ENCODE data around the gene LCN6. TPM values are rescaled to one million over a fixed set of nuclear protein-coding genes. Genes with fewer than 3 reads are reported as not detected.

The LCN6 gene, protein sequence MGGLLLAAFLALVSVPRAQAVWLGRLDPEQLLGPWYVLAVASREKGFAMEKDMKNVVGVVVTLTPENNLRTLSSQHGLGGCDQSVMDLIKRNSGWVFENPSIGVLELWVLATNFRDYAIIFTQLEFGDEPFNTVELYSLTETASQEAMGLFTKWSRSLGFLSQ
- not detected in 5 replicates for total RNA-seq (2022; extraction: Qiagen RNA extraction; ENCODE audit: low read depth)

DNA sequence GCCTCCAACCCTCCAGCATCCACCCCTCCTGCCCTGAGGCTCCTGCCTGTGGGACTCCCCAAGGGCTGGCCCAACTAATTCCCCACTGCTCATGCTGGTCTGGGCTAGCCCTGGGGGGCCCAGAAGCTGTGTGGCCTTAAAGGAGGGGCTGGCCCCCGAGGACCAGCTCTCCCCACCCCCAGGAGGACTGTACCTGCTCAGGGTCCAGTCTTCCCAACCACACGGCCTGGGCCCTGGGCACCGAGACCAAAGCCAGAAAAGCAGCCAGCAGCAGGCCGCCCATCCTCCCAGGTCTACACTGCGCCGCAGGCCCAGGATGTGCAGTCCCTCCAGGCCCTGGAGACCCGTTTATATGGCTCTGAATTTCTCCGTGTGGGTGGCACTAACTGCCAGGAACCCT, at the start of gene LCN6:
Gene LCN6 (minus strand): TSS at position 325 of the 400 bp plus-strand sequence. CDS start 42 bp downstream, at position 283.

DNA sequence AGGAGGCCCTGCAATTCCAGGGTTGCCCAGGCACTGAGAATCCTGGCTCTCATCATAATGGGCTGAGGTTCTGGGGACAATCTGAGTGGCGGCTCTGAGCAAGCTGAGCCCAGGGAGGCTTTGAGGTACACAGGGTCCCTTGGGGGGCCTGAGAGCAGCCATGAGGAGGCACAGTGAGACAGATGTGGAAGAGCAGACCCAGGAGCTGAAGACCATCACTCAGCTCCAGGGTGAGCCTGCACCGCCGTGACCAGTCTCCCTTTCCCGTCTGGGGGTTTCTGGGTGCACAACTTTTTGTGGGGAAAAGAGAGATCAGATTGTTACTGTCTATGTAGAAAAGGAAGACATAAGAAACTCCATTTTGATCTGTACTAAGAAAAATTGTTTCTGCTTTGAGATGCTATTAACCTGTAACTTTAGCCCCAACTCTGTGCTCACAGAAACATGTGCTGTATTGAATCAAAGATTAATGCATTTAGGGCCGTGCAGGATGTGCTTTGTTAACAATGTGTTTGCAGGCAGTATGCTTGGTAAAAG, 48.0 kb upstream of the LCN6 start, which contains the start of gene CCDC183:
Gene CCDC183 (plus strand): TSS at position 101 of the 537 bp plus-strand sequence. CDS start 60 bp downstream, at position 161.

DNA sequence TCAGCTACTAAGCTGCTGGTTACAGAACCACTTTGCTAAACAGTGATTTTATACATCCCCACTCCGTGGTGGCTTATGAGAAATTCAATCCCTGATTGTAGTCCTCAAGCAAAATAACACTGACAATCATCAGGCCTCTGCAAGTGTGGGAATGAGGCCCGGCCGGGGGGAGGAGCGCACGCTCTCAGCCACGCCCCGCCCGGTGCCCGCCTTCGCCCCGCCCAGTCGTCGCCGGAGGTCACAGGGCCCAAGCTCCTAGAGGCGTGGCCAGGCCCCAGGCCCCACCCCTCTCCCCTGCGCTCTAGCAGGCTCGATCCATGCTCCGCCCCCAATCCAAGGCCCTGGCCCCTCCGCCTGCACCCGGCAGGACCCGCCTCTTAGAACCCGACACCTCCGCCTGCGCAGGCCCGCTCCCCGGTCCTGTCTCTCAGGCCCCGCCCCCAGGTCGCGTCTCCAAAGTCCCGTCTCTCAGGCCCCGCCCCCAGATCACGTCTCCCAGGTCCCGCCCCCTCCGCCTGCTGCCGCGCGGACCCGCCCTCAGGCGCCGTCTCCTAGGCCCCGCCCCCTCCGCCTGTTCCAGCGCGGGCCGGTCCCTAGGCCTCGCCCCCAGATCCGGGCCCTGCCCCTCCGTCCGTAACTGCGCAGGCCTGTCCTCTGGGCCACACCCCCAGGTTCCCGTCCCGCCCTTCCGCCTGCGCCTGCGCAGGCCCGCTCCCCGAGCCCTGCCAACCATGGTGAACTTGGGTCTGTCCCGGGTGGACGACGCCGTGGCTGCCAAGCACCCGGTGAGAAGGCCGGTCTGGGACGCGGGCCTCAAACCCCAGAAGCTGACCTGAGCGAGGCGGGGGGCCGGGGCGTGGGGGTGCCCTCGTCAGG, 42.6 kb upstream of the LCN6 start, which contains the start of gene TMEM141:
Gene TMEM141 (plus strand): TSS at position 705 of the 876 bp plus-strand sequence. CDS start 27 bp downstream, at position 732.

DNA sequence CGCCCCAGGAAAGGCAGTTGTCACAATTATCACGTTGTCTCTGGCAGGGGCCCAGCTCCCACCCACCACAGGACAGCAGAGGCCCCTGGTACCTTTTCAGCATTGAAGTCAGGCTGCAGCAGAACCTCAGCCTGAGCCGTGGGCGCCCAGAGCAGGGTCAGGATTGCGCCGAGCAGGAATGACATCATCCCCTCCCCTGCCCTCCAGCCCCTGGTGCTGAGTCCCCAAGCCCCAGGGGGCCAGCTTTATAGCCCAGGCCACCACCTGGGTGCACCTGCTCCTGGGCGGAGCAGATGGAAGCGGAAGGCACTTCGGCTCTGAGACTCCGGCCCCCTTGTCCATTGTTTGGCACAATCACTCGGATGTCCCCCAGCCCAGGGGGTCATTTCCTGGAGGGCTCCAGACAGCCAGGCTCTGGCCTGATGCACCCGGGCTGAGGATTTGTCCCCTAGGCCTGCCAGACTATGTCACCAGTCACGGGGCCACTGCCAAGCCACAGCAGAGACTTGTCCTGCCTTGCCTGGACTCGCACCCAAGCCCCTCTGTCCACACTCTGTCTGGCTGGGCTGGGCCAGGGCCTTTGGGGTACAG, 16.1 kb upstream of the LCN6 start, which contains the start of gene LCN15:
Gene LCN15 (minus strand): TSS at position 218 of the 591 bp plus-strand sequence. CDS start 30 bp downstream, at position 188.

DNA sequence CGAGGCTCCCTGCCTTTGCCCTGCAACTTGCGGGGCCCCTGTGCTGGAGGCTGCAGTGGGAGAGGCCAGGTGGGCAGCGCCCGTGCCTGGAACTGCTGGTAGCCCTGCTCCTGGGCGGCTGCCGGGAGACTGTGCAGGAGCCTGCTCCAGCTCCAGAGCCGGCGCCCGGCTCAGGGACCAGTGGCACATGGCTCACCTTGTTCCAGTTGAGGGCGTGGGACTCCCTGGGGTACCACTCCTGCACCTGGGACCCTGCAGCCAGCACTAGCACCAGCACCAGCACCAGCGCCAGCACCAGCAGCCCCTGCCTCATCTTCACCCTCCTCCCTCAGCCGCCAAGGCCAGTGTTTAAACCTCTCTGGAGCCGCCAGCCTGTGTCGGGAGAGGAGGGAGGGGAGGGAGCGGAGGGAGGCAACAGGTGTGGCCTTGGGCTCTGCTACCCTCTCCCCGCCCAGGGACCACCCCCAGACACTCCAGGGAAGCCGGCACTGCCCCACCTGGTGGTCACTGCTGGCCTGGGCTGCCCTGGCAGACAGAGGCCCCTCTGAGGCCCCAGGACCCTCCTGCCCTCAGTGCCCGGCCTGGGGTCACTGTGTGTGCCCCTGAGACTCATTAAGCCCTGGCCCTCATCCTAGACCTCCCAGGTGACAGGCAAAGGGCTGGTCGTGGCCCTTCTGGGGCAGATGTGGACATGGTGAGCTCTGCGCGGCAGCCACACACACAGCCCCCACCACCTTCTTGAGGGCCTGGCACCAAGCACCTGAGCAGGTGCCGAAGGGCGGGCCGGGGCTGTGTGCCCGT, 5.5 kb downstream of the LCN6 start, which contains the start of gene LCN10:
Gene LCN10 (minus strand): TSS at position 350 of the 801 bp plus-strand sequence. CDS start 37 bp downstream, at position 313.

DNA sequence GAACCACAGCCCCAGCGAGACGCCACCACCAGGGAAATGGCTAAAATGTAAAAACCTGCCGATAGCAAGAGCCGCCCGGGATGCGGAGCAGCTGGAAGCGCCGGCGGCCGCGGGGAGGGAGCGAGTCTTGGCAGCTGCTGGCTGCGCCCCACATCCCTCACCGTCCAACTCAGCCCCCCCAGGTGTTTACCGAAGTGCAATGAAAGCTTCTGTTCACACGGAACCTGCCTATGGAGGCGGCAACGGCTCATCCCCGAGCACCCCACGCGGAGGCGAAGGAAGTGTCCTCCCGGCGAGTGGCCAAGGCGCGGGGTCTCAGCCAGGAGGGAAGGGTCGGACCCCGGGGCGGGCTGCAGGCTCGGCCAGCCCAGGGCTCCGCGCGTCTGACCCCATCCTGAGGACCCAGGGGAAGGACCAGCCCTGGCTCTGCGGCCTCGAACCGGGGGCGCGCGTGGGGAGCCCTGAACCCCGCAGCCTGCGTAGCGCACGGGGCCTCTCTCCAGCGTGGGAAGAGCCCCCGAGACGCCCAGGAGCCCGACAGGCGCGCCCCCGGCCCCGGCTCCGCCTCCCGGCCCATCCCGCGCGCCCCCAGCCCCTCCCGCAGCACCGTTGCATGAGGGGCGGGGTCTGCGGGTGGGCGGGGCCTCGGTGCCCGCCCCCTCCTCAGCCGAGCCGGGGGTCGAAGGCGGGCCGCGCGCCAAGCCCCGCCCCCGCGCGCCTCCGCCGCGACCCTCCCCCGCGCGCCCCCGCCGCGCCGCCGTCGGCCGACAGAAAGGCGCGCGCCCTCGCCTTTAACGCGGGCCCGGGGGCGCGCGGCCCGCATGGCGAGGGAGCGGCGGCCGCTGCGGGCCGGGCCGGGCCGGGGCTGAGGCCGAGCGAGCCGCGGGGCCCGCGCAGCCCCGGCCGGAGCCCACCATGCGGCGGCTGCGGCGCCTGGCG, 36.3 kb downstream of the LCN6 start, which contains the start of gene DIPK1B:
Gene DIPK1B (plus strand): TSS at position 822 of the 939 bp plus-strand sequence. CDS start 94 bp downstream, at position 916.

Other genes with a start within 250 kb of the LCN6 start
- gene NOTCH1, start 202.5 kb downstream of the LCN6 start, total RNA-seq (2022; extraction: Qiagen RNA extraction; ENCODE audit: low read depth): 7.0 to 13.1 TPM (median 10.8 TPM) in 5 replicates
- gene EGFL7, start 85.6 kb downstream of the LCN6 start, total RNA-seq (2022; extraction: Qiagen RNA extraction; ENCODE audit: low read depth): 34.7 to 61.3 TPM (median 53.8 TPM) in 5 replicates
- 69.1 to 126 TPM (median 109 TPM) in 5 replicates for gene AGPAT2, start 61.1 kb downstream of the LCN6 start, total RNA-seq (2022; extraction: Qiagen RNA extraction; ENCODE audit: low read depth)
- gene DIPK1B, start 36.0 kb downstream of the LCN6 start, total RNA-seq (2022; extraction: Qiagen RNA extraction; ENCODE audit: low read depth): 7.3 to 11.1 TPM (median 8.6 TPM) in 5 replicates
- not detected in 5 replicates for gene LCN10, start 5.6 kb downstream of the LCN6 start, total RNA-seq (2022; extraction: Qiagen RNA extraction; ENCODE audit: low read depth)
- not detected in 5 replicates for gene LCN8, start 9.7 kb upstream of the LCN6 start, total RNA-seq (2022; extraction: Qiagen RNA extraction; ENCODE audit: low read depth)
- gene LCN15, start 16.0 kb upstream of the LCN6 start, total RNA-seq (2022; extraction: Qiagen RNA extraction; ENCODE audit: low read depth): not detected in 5 replicates
- gene TMEM141, start 42.8 kb upstream of the LCN6 start, total RNA-seq (2022; extraction: Qiagen RNA extraction; ENCODE audit: low read depth): 55.2 to 72.6 TPM (median 70.2 TPM) in 5 replicates
- 0.28 to 0.49 TPM (median 0.32 TPM) in 5 replicates for gene CCDC183, start 47.8 kb upstream of the LCN6 start, total RNA-seq (2022; extraction: Qiagen RNA extraction; ENCODE audit: low read depth)
- gene RABL6, start 59.4 kb upstream of the LCN6 start, total RNA-seq (2022; extraction: Qiagen RNA extraction; ENCODE audit: low read depth): 62.1 to 91.5 TPM (median 77.2 TPM) in 5 replicates
- 3.1 to 4.4 TPM (median 4.0 TPM) in 5 replicates for gene AJM1, start 94.0 kb upstream of the LCN6 start, total RNA-seq (2022; extraction: Qiagen RNA extraction; ENCODE audit: low read depth)
- gene PHPT1, start 100.9 kb upstream of the LCN6 start, total RNA-seq (2022; extraction: Qiagen RNA extraction; ENCODE audit: low read depth): 264 to 320 TPM (median 309 TPM) in 5 replicates
- 1.8 to 5.2 TPM (median 3.6 TPM) in 5 replicates for gene MAMDC4, start 103.8 kb upstream of the LCN6 start, total RNA-seq (2022; extraction: Qiagen RNA extraction; ENCODE audit: low read depth)
- 453 to 576 TPM (median 473 TPM) in 5 replicates for gene EDF1, start 117.8 kb upstream of the LCN6 start, total RNA-seq (2022; extraction: Qiagen RNA extraction; ENCODE audit: low read depth)
- 43.0 to 67.7 TPM (median 61.3 TPM) in 5 replicates for gene TRAF2, start 138.0 kb upstream of the LCN6 start, total RNA-seq (2022; extraction: Qiagen RNA extraction; ENCODE audit: low read depth)
- 58.4 to 107 TPM (median 95.0 TPM) in 5 replicates for gene FBXW5, start 196.2 kb upstream of the LCN6 start, total RNA-seq (2022; extraction: Qiagen RNA extraction; ENCODE audit: low read depth)
- 0.24 to 2.2 TPM (median 0.66 TPM) in 5 replicates for gene C8G, start 196.7 kb upstream of the LCN6 start, total RNA-seq (2022; extraction: Qiagen RNA extraction; ENCODE audit: low read depth)
- gene LCN12, start 203.7 kb upstream of the LCN6 start, total RNA-seq (2022; extraction: Qiagen RNA extraction; ENCODE audit: low read depth): 0.61 to 1.6 TPM (median 0.86 TPM) in 5 replicates
- 0.25 to 0.76 TPM (median 0.59 TPM) in 3 of 5 replicates, not detected in the others for gene PTGDS, start 229.0 kb upstream of the LCN6 start, total RNA-seq (2022; extraction: Qiagen RNA extraction; ENCODE audit: low read depth)
- not detected in 5 replicates for gene LCNL1, start 234.5 kb upstream of the LCN6 start, total RNA-seq (2022; extraction: Qiagen RNA extraction; ENCODE audit: low read depth)
- 42.1 to 79.2 TPM (median 76.4 TPM) in 5 replicates for gene PAXX, start 243.9 kb upstream of the LCN6 start, total RNA-seq (2022; extraction: Qiagen RNA extraction; ENCODE audit: low read depth)
- 2.0 to 3.7 TPM (median 3.4 TPM) in 5 replicates for gene CLIC3, start 248.0 kb upstream of the LCN6 start, total RNA-seq (2022; extraction: Qiagen RNA extraction; ENCODE audit: low read depth)

Data from A549 treated with RU486 at 1 μM for 4 hours (cell line).